H9 (cell line): Measurements from ENCODE around the gene WSCD2. TPM values are rescaled to one million over a fixed set of nuclear protein-coding genes. Genes with fewer than 3 reads are reported as not detected.
A peak's percentile ranks its signal among the peaks of the same experiment; 100 is the strongest.

ENCODE experiments used
- DNase-seq: peaks from one replicate; pipeline ENCODE4 v3.0.0-alpha.2; 2017
- H2AFZ ChIP-seq: one replicate; pipeline ENCODE4 v1.6.1; 2013; ENCODE audit warnings: mild to moderate bottlenecking, low read length, control low read depth, moderate library complexity
- H2AK5ac ChIP-seq: 2 replicates; pipeline ENCODE4 v1.6.1; 2013; ENCODE audit warnings: low read length, control low read depth, mixed read lengths; ENCODE audit not compliant: insufficient read length
- H2BK120ac ChIP-seq: one replicate; pipeline ENCODE4 v1.6.1; 2013; ENCODE audit warnings: low read depth, mild to moderate bottlenecking, low read length, control low read depth, inconsistent platforms; ENCODE audit not compliant: poor library complexity, severe bottlenecking
- H2BK12ac ChIP-seq: 2 replicates; pipeline ENCODE4 v1.6.1; 2013; ENCODE audit warnings: low read length, control low read depth, mixed read lengths, low read depth; ENCODE audit not compliant: insufficient read length
- H2BK15ac ChIP-seq: 2 replicates; pipeline ENCODE4 v1.6.1; 2013; ENCODE audit warnings: low read depth, low read length, control low read depth
- H2BK20ac ChIP-seq: one replicate; pipeline ENCODE4 v1.6.1; 2013; ENCODE audit warnings: low read depth, mild to moderate bottlenecking, low read length, control low read depth, inconsistent platforms; ENCODE audit not compliant: poor library complexity, severe bottlenecking
- H2BK5ac ChIP-seq: 2 replicates; pipeline ENCODE4 v1.6.1; 2013; ENCODE audit warnings: low read length, control low read depth, mixed read lengths; ENCODE audit not compliant: insufficient read length
- H3K14ac ChIP-seq: 2 replicates; pipeline ENCODE4 v1.6.1; 2013; ENCODE audit warnings: low read length, control low read depth; ENCODE audit not compliant: insufficient read depth
- H3K18ac ChIP-seq: 2 replicates; pipeline ENCODE4 v1.6.1; 2013; ENCODE audit warnings: low read depth, mild to moderate bottlenecking, mixed read lengths, low read length, control low read depth; ENCODE audit not compliant: insufficient read length
- H3K23ac ChIP-seq: 2 replicates; pipeline ENCODE4 v1.6.1; 2013; ENCODE audit warnings: low read length, control low read depth, mixed read lengths, low read depth; ENCODE audit not compliant: insufficient read length
- H3K23me2 ChIP-seq: 2 replicates; pipeline ENCODE4 v1.6.1; 2013; ENCODE audit warnings: low read depth, mild to moderate bottlenecking, mixed read lengths, low read length, control low read depth; ENCODE audit not compliant: insufficient read length, poor library complexity, severe bottlenecking
- H3K27ac ChIP-seq: 2 replicates; pipeline ENCODE4 v1.5.1; 2013; ENCODE audit warnings: low read length, control low read depth, mixed read lengths, low read depth; ENCODE audit not compliant: insufficient read length
- H3K27me3 ChIP-seq: 2 replicates; pipeline ENCODE4 v1.6.1; 2013; ENCODE audit warnings: low read length, control low read depth, inconsistent platforms; ENCODE audit not compliant: insufficient read depth
- H3K4ac ChIP-seq: 2 replicates; pipeline ENCODE4 v1.6.1; 2013; ENCODE audit warnings: low read depth, mild to moderate bottlenecking, control low read depth, inconsistent platforms, low read length, moderate library complexity
- H3K4me1 ChIP-seq: 2 replicates; pipeline ENCODE4 v1.6.1; 2013; ENCODE audit warnings: low read length, control low read depth, inconsistent platforms; ENCODE audit not compliant: insufficient read depth
- H3K4me2 ChIP-seq: 2 replicates; pipeline ENCODE4 v1.6.1; 2013; ENCODE audit warnings: low read length, control low read depth, mixed read lengths; ENCODE audit not compliant: insufficient read length, insufficient read depth
- H3K56ac ChIP-seq: 2 replicates; pipeline ENCODE4 v1.6.1; 2013; ENCODE audit warnings: low read depth, mild to moderate bottlenecking, mixed read lengths, low read length, control low read depth; ENCODE audit not compliant: insufficient read length
- H3K79me1 ChIP-seq: 2 replicates; pipeline ENCODE4 v1.6.1; 2013; ENCODE audit warnings: low read depth, mild to moderate bottlenecking, moderate library complexity, low read length, control low read depth, inconsistent platforms; ENCODE audit not compliant: insufficient read depth, poor library complexity, severe bottlenecking
- H3K79me2 ChIP-seq: 2 replicates; pipeline ENCODE4 v1.6.1; 2013; ENCODE audit warnings: low read length, control low read depth, inconsistent platforms; ENCODE audit not compliant: insufficient read depth
- H3K9ac ChIP-seq: 2 replicates; pipeline ENCODE4 v1.6.1; 2013; ENCODE audit warnings: low read length, control low read depth, mixed read lengths; ENCODE audit not compliant: insufficient read length; ENCODE audit errors: extremely low read depth
- H3K9me3 ChIP-seq: one replicate; pipeline ENCODE4 v1.6.1; 2013; ENCODE audit warnings: low read depth, low read length, inconsistent platforms; ENCODE audit not compliant: control insufficient read depth
- H3T11ph ChIP-seq: one replicate; pipeline ENCODE4 v1.6.1; 2013; ENCODE audit warnings: mild to moderate bottlenecking, low read length, control low read depth, inconsistent platforms
- H4K20me1 ChIP-seq: one replicate; pipeline ENCODE4 v1.6.1; 2013; ENCODE audit not compliant: control insufficient read depth, insufficient read length, insufficient read depth
- H4K5ac ChIP-seq: 2 replicates; pipeline ENCODE4 v1.6.1; 2013; ENCODE audit warnings: low read depth, mild to moderate bottlenecking, mixed read lengths, low read length, control low read depth; ENCODE audit not compliant: insufficient read length
- H4K8ac ChIP-seq: replicated peaks from 2 replicates; pipeline ENCODE4 v1.6.1; 2013; ENCODE audit warnings: low read length, control low read depth, mixed read lengths, low read depth; ENCODE audit not compliant: insufficient read length
- H4K91ac ChIP-seq: 2 replicates; pipeline ENCODE4 v1.6.1; 2013; ENCODE audit warnings: low read depth, mild to moderate bottlenecking, moderate library complexity, mixed read lengths, low read length, control low read depth; ENCODE audit not compliant: insufficient read length
- H3K27ac Mint-ChIP-seq, 3 experiments: 2 replicates in 2 of 3; 3 replicates in 1 of 3; pipeline ENCODE4 v1.8.0; 2020 to 2021; ENCODE audit warnings: mixed read lengths in 3 of 3, mild to moderate bottlenecking in 1 of 3, moderate library complexity in 1 of 3
- H3K27me3 Mint-ChIP-seq: 2 replicates; pipeline ENCODE4 v1.8.0; 2021; ENCODE audit warnings: low read depth, mild to moderate bottlenecking, moderate library complexity, mixed read lengths
- H3K36me3 Mint-ChIP-seq, 3 experiments: 2 replicates in 2 of 3; 3 replicates in 1 of 3; pipeline ENCODE4 v1.8.0; 2020 to 2021; ENCODE audit warnings: low read depth in 3 of 3, mixed read lengths in 3 of 3; ENCODE audit not compliant: insufficient read depth in 1 of 3
- H3K4me1 Mint-ChIP-seq, 2 experiments: 2 replicates each; pipeline ENCODE4 v1.8.0; 2020; ENCODE audit warnings: mixed read lengths in 2 of 2
- H3K4me3 Mint-ChIP-seq, 2 experiments: 2 replicates in 1 of 2; 3 replicates in 1 of 2; pipeline ENCODE4 v1.8.0; 2020 to 2021; ENCODE audit warnings: mild to moderate bottlenecking in 2 of 2, mixed read lengths in 2 of 2, moderate library complexity in 1 of 2
- H3K9me3 Mint-ChIP-seq, 2 experiments: 2 replicates in 1 of 2; 3 replicates in 1 of 2; pipeline ENCODE4 v1.8.0; 2020; ENCODE audit warnings: mild to moderate bottlenecking in 2 of 2, mixed read lengths in 2 of 2, moderate library complexity in 1 of 2
- CTCF ChIP-seq: fragments of 200-600 bp; sonication (generic); conservative IDR thresholded peaks from 3 replicates; pipeline ENCODE4 v1.8.0; 2021; ENCODE audit warnings: antibody characterized with exemption, mild to moderate bottlenecking
- WGBS: extraction: QIAGEN DNeasy Blood & Tissue Kit; methylation state at CpG from one replicate; pipeline ENCODE4 v1.1.7; 2013; ENCODE audit warnings: missing lambda C conversion rate, low lambda C conversion rate, mixed read lengths; ENCODE audit not compliant: insufficient read length; ENCODE audit errors: extremely low coverage; 5-methylcytosine and 5-hydroxymethylcytosine counted together
- total RNA-seq: library from RNA; stranded (reverse); gene quantifications from 2 replicates; pipeline ENCODE4 v1.2.1, GENCODE V29; 2021

The WSCD2 gene
- total RNA-seq, 1 experiment from 2014 or later: 0.92 TPM

- Histone ChIP-seq H2BK5ac (no peak overlapping the region), H3K4me1 (peaks cover 18% of the 10 kb centered on the region; the same call in 1 of the 2 replicates), H2BK120ac (no peak overlapping the region), H4K91ac (no peak overlapping the region), H3K4me2 (no peak overlapping the region), H4K8ac (no peak overlapping the region), H3K79me1 (no peaks in the 10 kb centered on the region), H2BK15ac (no peak overlapping the region), H2BK20ac (no peak overlapping the region), H4K5ac (no peak overlapping the region), H3K27ac (no peak overlapping the region), H4K20me1 (no peaks in the 10 kb centered on the region), H3K23me2 (no peaks in the 10 kb centered on the region), H3K79me2 (no peaks in the 10 kb centered on the region), H2AFZ (no peak overlapping the region), H3K27me3 (no peaks in the 10 kb centered on the region), H3K56ac (no peak overlapping the region), H2AK5ac (no peak overlapping the region), H3K23ac (no peak overlapping the region), H2BK12ac (no peak overlapping the region), H3K9ac (no peak overlapping the region), H3K4ac (no peak overlapping the region), H3K9me3 (no peaks in the 10 kb centered on the region), H3T11ph (no peak overlapping the region), H3K18ac (no peak overlapping the region), H3K14ac (no peak overlapping the region)
- WGBS: no CpG with 5 or more reads among the region's 7 CpGs
- DNase-seq: no peak
- H3K9me3 Mint-ChIP-seq: no peaks in the 10 kb centered on the region; a peak in 2 of 5 replicates
- H3K27ac Mint-ChIP-seq: peak overlapping the region in 1 of 3 experiments; percentile 97; a peak in 2 of 7 replicates
- H3K4me1 Mint-ChIP-seq: peaks cover 36 to 55% of the 10 kb centered on the region in 2 experiments
- no peaks in the 10 kb centered on the region; the same call in 1 of the 2 replicates for H3K27me3 Mint-ChIP-seq
- no peaks in the 10 kb centered on the region; a peak in 2 of 7 replicates for H3K36me3 Mint-ChIP-seq
- TF ChIP-seq CTCF: no peak
- no peak overlapping the region for H3K4me3 Mint-ChIP-seq
Measured at GRCh38 chr12:108115123-108116121, 13.7 kb upstream of the WSCD2 start.
